GM21576 (cell line): ENCODE data around the gene NRF1.

Experiments used
- ATAC-seq: cut with Tn5 transposase; IDR thresholded peaks from one replicate; pipeline ENCODE4 v1.9.1; 2021; ENCODE audit warnings: mild to moderate bottlenecking, moderate library complexity; ENCODE audit not compliant: unreplicated experiment

Gene NRF1

GRCh38 chr7:129730159-129730558, 118.6 kb downstream of the NRF1 start:
- no peak for ATAC-seq

DNA sequence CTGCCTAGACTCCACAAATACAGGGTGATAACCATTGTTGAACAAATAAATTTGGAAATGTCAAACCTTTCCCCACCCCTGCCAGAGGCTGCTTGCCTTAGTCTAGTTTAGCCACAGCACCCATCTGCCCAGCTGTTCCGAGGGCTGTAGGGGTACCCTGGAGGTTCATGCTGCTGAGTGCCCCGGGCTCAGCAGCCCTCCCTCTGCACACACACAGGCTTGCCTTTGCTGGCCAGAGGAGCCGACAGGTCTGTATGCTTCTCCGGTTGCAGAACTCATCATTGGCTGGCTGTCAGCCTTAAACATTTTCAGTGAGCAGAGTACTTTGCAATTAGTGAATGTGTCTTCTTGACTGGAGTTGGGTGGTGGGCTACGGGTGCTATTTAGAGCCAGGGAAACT, 122.9 kb downstream of the NRF1 start:
- ATAC-seq = no peak

- ATAC-seq = no peak
These were observed 127.9 kb downstream of the NRF1 start for GRCh38 chr7:129739427-129739826.

DNA sequence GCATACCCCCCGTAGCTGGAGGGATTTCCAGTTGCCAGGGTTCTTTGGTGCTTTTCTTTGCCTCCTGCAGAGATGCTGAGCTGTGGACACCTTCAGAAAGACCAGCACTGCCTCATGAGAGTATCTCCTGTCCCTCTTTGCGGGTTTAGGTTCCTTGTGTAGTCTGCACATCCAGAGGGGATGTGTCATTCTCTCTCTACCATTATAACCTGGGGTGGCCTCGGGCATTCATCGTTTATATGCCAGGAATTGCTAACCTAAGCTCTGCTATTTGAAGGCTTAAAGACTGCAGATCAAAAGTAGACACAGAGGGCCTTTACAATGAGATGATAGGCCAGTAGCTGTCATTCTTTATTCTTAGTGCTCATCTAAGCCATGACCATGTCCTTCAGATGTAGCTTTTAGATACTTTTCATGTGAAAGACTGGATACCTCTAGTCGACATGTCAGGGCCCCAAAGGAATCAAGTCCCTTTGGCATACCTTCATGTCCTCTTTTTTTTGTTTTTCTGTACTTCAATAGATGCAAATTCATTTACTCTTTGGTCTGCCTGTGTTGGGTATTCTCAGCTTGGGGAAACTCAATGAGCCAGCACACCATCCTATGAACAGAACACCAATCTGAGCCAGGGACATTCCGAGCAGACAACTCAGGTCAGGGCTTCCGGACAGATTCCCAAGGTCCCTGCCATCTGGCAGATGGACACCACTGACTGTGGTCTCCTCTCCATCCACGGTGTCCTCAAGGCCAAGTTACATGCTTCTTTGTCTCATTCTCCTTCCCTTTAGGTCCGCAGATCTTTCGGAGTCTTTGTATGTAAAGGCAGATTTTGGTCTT, 129.3 kb downstream of the NRF1 start:
- ATAC-seq = no peak

DNA sequence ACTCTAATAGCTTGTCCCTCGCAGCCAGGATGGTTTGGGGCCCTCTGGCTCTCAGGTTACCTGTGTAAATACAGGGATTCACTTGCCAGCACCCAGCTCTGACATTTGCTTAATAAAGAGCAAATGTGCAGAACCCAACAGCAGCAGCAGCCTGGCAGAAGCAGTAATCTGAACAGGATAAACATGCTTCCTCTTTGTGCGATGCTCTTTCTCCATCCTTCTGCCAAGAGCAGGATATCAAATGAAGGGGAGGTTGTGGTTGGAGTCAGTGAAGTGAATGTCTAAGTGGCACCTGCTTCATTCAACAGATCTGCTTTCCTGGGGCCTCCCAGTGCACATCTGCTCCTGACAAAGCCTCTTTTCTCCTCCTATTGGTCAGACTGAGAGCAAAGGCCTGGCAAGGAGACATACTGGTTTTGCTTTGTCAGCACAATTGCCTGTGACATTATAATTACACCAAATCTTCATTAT, 130.3 kb downstream of the NRF1 start:
- no peak for ATAC-seq

- ATAC-seq = no peak
These were observed 130.7 kb downstream of the NRF1 start for GRCh38 chr7:129742256-129742655.

GRCh38 chr7:129746857-129747529, 135.5 kb downstream of the NRF1 start:
- ATAC-seq = no peak

DNA sequence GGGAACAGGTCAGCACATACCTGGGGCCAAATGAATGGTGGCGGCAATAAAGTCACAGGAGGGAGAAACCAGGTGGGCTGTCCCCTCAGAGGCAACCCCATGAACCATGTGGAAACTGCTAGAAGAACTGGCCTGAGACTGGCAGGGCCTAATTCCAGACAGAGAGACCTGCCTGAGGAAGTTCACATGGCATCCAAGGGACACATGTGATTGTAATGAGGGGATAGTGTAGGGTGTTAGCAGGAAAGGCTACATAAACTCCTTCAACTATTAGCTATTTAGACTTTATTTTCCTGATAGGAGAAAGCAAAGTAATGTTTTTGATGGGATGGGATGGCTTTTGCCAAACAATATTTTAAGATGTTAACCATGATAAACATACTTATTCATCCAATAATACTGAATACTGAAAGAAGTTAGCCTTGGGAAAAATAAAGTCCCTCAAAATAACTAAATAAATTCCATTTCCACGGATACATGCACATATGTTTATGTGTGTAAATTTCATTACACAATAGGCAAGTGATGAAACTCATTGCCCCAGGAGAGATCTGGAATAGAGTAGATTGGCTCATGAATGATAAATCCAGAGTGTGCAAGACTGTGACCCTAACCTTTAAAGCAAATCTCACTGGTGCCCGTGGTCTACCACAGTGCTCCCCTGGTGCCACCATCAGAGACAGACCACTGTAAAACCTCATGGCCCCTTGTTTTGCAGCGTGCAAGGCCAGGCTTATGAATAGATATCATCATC, 137.0 kb downstream of the NRF1 start:
- no peak for ATAC-seq

DNA sequence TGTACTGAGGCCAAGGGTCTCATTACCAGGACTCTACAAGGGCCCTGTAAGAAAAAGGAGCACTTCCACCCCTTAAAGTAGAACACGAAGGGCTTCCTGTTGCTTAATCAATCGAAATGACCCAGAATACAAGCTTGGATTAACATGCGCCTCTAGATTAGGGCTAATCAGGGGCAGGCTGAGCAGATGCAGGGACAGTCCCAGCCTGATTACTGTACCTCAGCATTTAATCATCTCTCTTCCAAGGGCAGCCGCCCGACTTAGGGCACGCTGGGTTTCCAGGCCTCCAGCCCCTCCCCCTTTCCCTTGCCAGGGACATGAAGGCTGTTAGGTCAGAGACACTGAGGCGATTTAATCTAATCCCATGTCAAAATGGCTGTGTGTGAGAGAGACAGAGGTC, 138.6 kb downstream of the NRF1 start:
- ATAC-seq = no peak

DNA sequence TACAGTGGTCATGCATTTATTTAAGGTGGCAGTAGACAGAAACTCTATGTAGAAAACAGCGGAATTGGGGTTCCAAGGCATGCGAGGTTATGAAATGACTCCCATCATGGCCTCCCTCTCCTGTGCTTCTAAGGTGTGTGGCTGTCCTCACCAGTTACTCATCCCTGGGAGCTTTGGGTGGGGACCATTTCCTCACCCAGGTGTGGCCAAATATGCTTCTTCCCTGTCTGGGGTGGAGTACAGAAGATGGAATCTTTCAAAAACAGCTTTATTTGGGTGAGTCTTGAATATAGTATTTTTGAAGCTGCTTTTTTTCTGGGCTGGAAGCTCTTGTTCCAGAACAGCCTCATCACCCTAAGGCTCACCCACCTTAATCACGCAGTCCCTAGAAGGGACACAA, 139.0 kb downstream of the NRF1 start:
- ATAC-seq = no peak

DNA sequence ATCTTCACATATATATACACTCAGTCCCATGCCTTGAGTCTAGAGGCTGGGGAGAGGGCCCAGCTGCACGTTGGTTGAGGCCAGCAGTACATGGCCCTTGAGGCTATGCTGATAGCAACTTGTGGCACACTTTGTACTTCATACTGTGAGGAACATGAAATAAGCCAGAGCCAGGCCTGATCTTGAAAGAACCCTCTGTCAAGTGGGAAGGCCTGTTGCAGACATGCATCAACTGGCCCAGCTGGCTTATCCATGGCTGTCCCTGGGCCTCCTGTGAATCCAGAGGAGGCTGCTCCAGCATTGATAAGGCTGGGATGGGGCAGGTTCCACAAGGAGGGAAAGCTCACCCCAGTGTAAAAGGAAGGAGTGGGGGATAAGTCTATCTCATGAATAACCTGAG, 140.4 kb downstream of the NRF1 start:
- no peak for ATAC-seq

GRCh38 chr7:129752760-129753159, 141.2 kb downstream of the NRF1 start:
- ATAC-seq = no peak

DNA sequence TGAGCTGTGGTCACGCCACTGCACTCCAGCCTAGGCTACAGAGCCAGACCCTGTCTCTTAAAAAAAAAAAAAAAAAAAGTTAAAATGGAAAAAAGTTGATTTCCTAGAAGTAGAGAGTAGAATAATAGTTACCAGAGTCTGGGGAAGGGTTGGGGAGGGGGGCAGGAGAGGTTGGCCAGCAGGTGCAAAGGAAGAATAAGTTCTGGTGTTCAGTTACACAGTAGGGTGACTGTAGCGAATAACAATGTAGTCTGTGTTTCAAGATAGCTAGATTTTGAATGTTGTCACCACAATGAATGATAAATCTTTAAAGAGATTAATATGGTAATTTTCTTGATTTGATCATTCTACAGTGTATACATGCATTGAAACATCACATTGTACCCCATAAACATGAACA, 142.9 kb downstream of the NRF1 start:
- ATAC-seq = no peak

GRCh38 chr7:129757991-129758390, 146.5 kb downstream of the NRF1 start:
- ATAC-seq = no peak

- no peak for ATAC-seq
These were observed 151.0 kb downstream of the NRF1 start for GRCh38 chr7:129762387-129762969.

GRCh38 chr7:129764247-129765084, 152.9 kb downstream of the NRF1 start:
- ATAC-seq = no peak

DNA sequence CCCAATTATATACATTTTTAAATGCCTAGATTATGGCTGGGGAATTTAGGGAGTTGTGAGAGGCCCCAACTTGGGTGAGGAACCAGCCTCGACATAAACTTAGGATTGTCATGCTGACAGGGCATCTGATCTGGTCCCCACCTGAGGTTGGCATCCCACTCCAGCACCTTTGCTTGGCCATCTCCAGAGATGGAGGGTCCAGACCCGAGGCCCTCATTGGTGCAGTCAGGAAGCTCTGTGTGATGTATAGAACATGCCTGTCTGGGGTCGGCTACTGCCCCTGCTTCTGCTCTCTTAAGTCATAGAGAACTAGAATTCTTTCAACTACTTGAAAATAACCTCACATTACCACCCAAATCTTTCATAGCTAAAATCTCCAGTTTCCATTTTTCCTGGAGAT, 153.8 kb downstream of the NRF1 start:
- ATAC-seq = no peak

- ATAC-seq = no peak
These were observed 155.8 kb downstream of the NRF1 start for GRCh38 chr7:129767120-129768015.

- ATAC-seq = no peak
These were observed 157.3 kb downstream of the NRF1 start for GRCh38 chr7:129768614-129769399.
